CD14-positive monocyte (primary cell): ENCODE results near the gene TMEM135. TPM values are rescaled to one million over a fixed set of nuclear protein-coding genes. Genes with fewer than 3 reads are reported as not detected.

Source experiments
- DNase-seq, 3 donors: peaks; one replicate each; pipeline ENCODE4 v3.0.0-alpha.2; 2011 to 2022
- H2AFZ ChIP-seq: 2 replicates; pipeline ENCODE4 v1.6.0; 2012; ENCODE audit warnings: mild to moderate bottlenecking, low read depth, low read length, inconsistent platforms; ENCODE audit not compliant: insufficient read depth, poor library complexity, severe bottlenecking
- H3K27ac ChIP-seq, 2 donors: 1 replicate in 1 of 2; 2 replicates in 1 of 2; pipeline ENCODE4 v1.5.1; 2012 to 2013; ENCODE audit warnings: low read length in 2 of 2, control low read depth in 1 of 2, inconsistent platforms in 1 of 2, low read depth in 1 of 2, mild to moderate bottlenecking in 1 of 2
- H3K27me3 ChIP-seq, 2 donors: one replicate each; pipeline versions ENCODE4 v1.6.0 to v1.6.1; 2011 to 2013; ENCODE audit warnings: low read length in 2 of 2; ENCODE audit not compliant: control insufficient read depth in 2 of 2, insufficient read depth in 2 of 2
- H3K36me3 ChIP-seq, 2 donors: replicated peaks in 1 of 2; 1 replicate in 1 of 2; 2 replicates in 1 of 2; pipeline versions ENCODE4 v1.5.1 to v1.6.1; 2012 to 2013; ENCODE audit warnings: low read length in 2 of 2, control low read depth in 1 of 2, inconsistent platforms in 1 of 2, mild to moderate bottlenecking in 1 of 2; ENCODE audit not compliant: insufficient read depth in 2 of 2, control insufficient read depth in 1 of 2
- H3K4me1 ChIP-seq, 2 donors: 1 replicate in 1 of 2; 2 replicates in 1 of 2; pipeline versions ENCODE4 v1.5.1 to v1.6.1; 2012 to 2013; ENCODE audit warnings: low read length in 2 of 2, control low read depth in 1 of 2, inconsistent platforms in 1 of 2, mild to moderate bottlenecking in 1 of 2, moderate library complexity in 1 of 2; ENCODE audit not compliant: insufficient read depth in 2 of 2, control insufficient read depth in 1 of 2
- H3K4me2 ChIP-seq: replicated peaks from 2 replicates; pipeline ENCODE3; 2012; ENCODE audit warnings: low read length, moderate library complexity, mild to moderate bottlenecking; ENCODE audit not compliant: poor library complexity, severe bottlenecking; ENCODE audit errors: extremely low read depth
- H3K4me3 ChIP-seq, 3 experiments: fragments of 200-600 bp in 1 of 3; sonication (generic) in 1 of 3; replicated peaks in 1 of 3; 1 replicate in 2 of 3; 2 replicates in 1 of 3; pipeline ENCODE4 v1.5.1; 2011 to 2013; ENCODE audit warnings: low read length in 3 of 3, mild to moderate bottlenecking in 3 of 3, control low read depth in 2 of 3, low read depth in 2 of 3, inconsistent platforms in 1 of 3, moderate library complexity in 1 of 3
- H3K79me2 ChIP-seq: 2 replicates; pipeline ENCODE4 v1.6.0; 2012; ENCODE audit warnings: mild to moderate bottlenecking, control low read depth, inconsistent platforms, low read length, moderate library complexity; ENCODE audit not compliant: insufficient read depth
- H3K9ac ChIP-seq: 2 replicates; pipeline ENCODE4 v1.6.0; 2017; ENCODE audit warnings: low read length, mild to moderate bottlenecking; ENCODE audit not compliant: insufficient read depth, poor library complexity, severe bottlenecking
- H3K9me3 ChIP-seq, 2 donors: replicated peaks in 1 of 2; 1 replicate in 1 of 2; 2 replicates in 1 of 2; pipeline versions ENCODE4 v1.5.1 to v1.6.1; 2012 to 2013; ENCODE audit warnings: low read length in 2 of 2, control low read depth in 1 of 2; ENCODE audit not compliant: control insufficient read depth in 1 of 2, insufficient read depth in 1 of 2
- H4K20me1 ChIP-seq: 2 replicates; pipeline ENCODE4 v1.6.0; 2012; ENCODE audit warnings: mild to moderate bottlenecking, low read length, control low read depth, moderate library complexity; ENCODE audit not compliant: insufficient read depth
- H3K27ac Mint-ChIP-seq, 7 donors: one replicate each; pipeline ENCODE4 v1.8.0; 2020; ENCODE audit warnings: mild to moderate bottlenecking in 7 of 7, mixed read lengths in 7 of 7, moderate library complexity in 6 of 7, inconsistent platforms in 2 of 7
- H3K27me3 Mint-ChIP-seq, 3 donors: one replicate each; pipeline ENCODE4 v1.8.0; 2021 to 2022; ENCODE audit warnings: low read depth in 3 of 3, mild to moderate bottlenecking in 3 of 3, mixed read lengths in 3 of 3, moderate library complexity in 3 of 3, inconsistent platforms in 1 of 3
- H3K36me3 Mint-ChIP-seq, 2 donors: one replicate each; pipeline ENCODE4 v1.8.0; 2020; ENCODE audit warnings: mixed read lengths in 2 of 2, inconsistent platforms in 1 of 2, mild to moderate bottlenecking in 1 of 2
- H3K4me1 Mint-ChIP-seq: one replicate; pipeline ENCODE4 v1.8.0; 2020; ENCODE audit warnings: mild to moderate bottlenecking, mixed read lengths
- H3K4me3 Mint-ChIP-seq, 2 donors: one replicate each; pipeline ENCODE4 v1.8.0; 2020; ENCODE audit warnings: mild to moderate bottlenecking in 2 of 2, mixed read lengths in 2 of 2, moderate library complexity in 1 of 2
- H3K9me3 Mint-ChIP-seq, 7 donors: one replicate each; pipeline ENCODE4 v1.8.0; 2020 to 2022; ENCODE audit warnings: mixed read lengths in 7 of 7, mild to moderate bottlenecking in 6 of 7, moderate library complexity in 6 of 7, inconsistent platforms in 2 of 7
- CTCF ChIP-seq: fragments of 200-600 bp; IDR thresholded peaks from one replicate; pipeline ENCODE4 v1.8.0; 2022; ENCODE audit warnings: antibody characterized with exemption, mild to moderate bottlenecking
- WGBS: methylation state at CpG from one replicate; pipeline ENCODE4 v1.1.5; 2013; ENCODE audit warnings: missing lambda C conversion rate; ENCODE audit not compliant: insufficient coverage; 5-methylcytosine and 5-hydroxymethylcytosine counted together
- intact Hi-C, 2 donors: fragments of 100-400 bp; cut with micrococcal nuclease; formaldehyde crosslinking; loops; one replicate each; pipeline versions ENCODE4 v1.15.0 to v1.15.1; 2023
- polyA plus RNA-seq, 3 donors: library from polyadenylated mRNA; depleted of rRNA in 1 of 3; unstranded in 2 of 3; stranded (reverse) in 1 of 3; fragments of 300-500 nt in 2 of 3; fragments of >200 nt in 1 of 3; fragmentation: Illumina TruSeq in 2 of 3; gene quantifications; 1 replicate in 2 of 3; 2 replicates in 1 of 3; pipeline ENCODE4 v1.2.3, GENCODE V29; 2012 to 2021

Gene TMEM135
- polyA plus RNA-seq, 3 donors = 2.7 to 8.4 (median 5.9) TPM

GRCh38 chr11:87150936-87151335 is 113.2 kb downstream of the TMEM135 start:
- H3K4me1 ChIP-seq = no peaks in the 10 kb centered on the region
- no peak for DNase-seq
- no peaks in the 10 kb centered on the region for H3K36me3 ChIP-seq
- H3K79me2 ChIP-seq = no peaks in the 10 kb centered on the region
- no peak overlapping the region for H3K27ac ChIP-seq
- Mint-ChIP-seq H3K9me3 (peaks cover 0 to 13% (median 2%) of the 10 kb centered on the region in 7 donors), H3K27me3 (peaks cover 0 to 2% (median 0%) of the 10 kb centered on the region in 3 donors), H3K27ac (peak overlapping the region in 1 of 7 donors; percentile 46), H3K4me3 (no peak overlapping the region), H3K36me3 (no peaks in the 10 kb centered on the region), H3K4me1 (peaks cover 3% of the 10 kb centered on the region)
- H4K20me1 ChIP-seq = no peaks in the 10 kb centered on the region
- TF ChIP-seq CTCF = no peak
- H3K4me3 ChIP-seq = no peak overlapping the region
- H2AFZ ChIP-seq = no peak overlapping the region
- no peak overlapping the region for H3K9ac ChIP-seq
- no peaks in the 10 kb centered on the region for H3K27me3 ChIP-seq
- H3K9me3 ChIP-seq = peaks cover 0 to 3% of the 10 kb centered on the region in 2 donors
- intact Hi-C loops = no loop called here
- H3K4me2 ChIP-seq = no peak overlapping the region
- WGBS = 0% methylated on average over 1 of the region's 1 CpG

- Mint-ChIP-seq H3K4me3 (no peak overlapping the region), H3K27me3 (no peaks in the 10 kb centered on the region), H3K27ac (no peak overlapping the region), H3K9me3 (peaks cover 0 to 11% (median 2%) of the 10 kb centered on the region in 7 donors), H3K4me1 (peaks cover 3% of the 10 kb centered on the region), H3K36me3 (no peaks in the 10 kb centered on the region)
- no peaks in the 10 kb centered on the region for H3K79me2 ChIP-seq
- H3K4me1 ChIP-seq = no peaks in the 10 kb centered on the region
- WGBS = no CpG with 5 or more reads among the region's 2 CpGs
- no peaks in the 10 kb centered on the region for H4K20me1 ChIP-seq
- H3K9me3 ChIP-seq = peaks cover 0 to 3% of the 10 kb centered on the region in 2 donors
- no peak overlapping the region for H3K4me2 ChIP-seq
- intact Hi-C loops = no loop called here
- no peak overlapping the region for H3K4me3 ChIP-seq
- no peak for DNase-seq
- no peaks in the 10 kb centered on the region for H3K27me3 ChIP-seq
- no peak overlapping the region for H3K27ac ChIP-seq
- H3K9ac ChIP-seq = no peak overlapping the region
- TF ChIP-seq CTCF = no peak
- H2AFZ ChIP-seq = no peak overlapping the region
- no peaks in the 10 kb centered on the region for H3K36me3 ChIP-seq
Observed at GRCh38 chr11:87154246-87154645, 116.5 kb downstream of the TMEM135 start.
